ENCODE results near the gene PODXL2.

Gene PODXL2

DNA sequence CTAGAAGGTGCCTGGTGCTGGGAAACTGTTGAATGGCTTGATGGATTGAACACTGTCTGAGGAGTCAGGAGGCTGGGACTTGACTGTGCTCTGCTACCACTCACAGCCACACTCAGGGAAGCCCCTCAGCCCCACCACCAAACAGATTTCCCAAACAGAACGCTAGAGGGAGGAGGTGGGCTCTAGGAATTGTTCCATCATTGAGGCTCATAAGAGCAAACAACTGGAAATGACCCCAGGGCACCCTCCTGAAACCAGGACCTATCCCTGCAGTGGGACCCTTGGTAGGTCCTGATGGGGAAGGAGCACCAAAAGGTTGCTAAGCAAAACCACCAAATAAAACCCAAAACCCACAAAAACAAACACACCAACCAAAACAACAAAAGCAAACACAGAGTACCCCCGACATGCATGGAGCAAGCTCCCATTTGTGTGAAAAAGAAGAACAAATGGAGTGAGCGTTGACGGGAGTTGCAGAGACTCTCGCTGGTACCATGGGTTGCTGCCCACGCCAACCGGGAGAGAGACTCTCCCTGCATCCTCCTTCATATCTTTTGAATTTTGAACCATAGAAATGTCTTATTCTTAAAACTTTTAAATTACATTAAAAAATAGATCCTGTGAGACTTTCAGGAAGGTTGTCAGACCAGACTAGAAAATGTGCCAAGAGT is 89.4 kb downstream of the PODXL2 start:
- FAIRE-seq: no peak
- DNase-seq (ENCODE audit: insufficient read length): no peak
- TF ChIP-seq TAF1 (IDR thresholded peaks at IDR 0.05; ENCODE audit: borderline replicate concordance, low read depth, low read length): no peak
- no peak for TF ChIP-seq POLR2A (IDR thresholded peaks at IDR 0.05; ENCODE audit: low read depth, low read length)
- no peak for TF ChIP-seq POLR2AphosphoS5 (IDR thresholded peaks at IDR 0.05; ENCODE audit: low read depth, low read length)

DNA sequence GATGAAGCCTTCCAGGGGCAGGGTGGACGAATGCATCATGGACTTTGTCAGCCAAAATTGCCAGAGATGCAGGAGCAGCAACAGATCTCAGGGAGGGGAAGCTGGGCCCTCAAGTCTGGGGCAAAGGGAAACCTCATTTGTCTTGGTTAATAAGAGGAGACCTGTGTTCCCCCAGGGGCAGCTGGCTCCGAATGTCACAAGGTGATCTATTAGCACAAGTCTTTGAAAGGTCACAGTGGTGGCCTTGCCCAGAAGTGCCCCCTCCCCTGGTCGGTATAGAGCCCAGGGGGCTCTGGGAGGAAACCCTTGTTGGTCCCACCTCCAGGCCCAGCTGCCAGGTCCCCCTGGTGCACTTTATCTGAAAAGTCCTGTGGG is 89.9 kb downstream of the PODXL2 start:
- FAIRE-seq: no peak
- TF ChIP-seq POLR2A (IDR thresholded peaks at IDR 0.05; ENCODE audit: low read depth, low read length): no peak
- TF ChIP-seq TAF1 (IDR thresholded peaks at IDR 0.05; ENCODE audit: borderline replicate concordance, low read depth, low read length): no peak
- no peak for TF ChIP-seq POLR2AphosphoS5 (IDR thresholded peaks at IDR 0.05; ENCODE audit: low read depth, low read length)
- no peak for DNase-seq (ENCODE audit: insufficient read length)

DNA sequence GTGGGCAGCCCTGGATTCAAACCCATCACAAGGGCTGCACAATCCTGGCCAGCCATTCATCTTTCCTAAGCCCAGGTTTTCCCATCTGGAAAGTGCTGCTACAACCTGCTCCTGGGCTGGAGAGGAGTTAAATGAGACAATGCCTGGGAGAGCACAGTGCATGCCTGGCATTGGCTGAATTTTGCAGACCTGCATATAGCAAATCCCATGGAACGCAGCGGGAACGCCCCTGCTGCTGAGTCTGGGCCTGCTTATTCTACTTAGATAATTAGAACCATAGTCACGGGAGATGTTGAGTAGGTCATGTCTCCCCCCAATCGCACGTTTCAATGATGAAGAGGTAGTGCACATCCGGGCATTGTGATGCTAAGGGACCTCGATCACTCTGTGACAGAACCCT is 90.4 kb downstream of the PODXL2 start:
- DNase-seq (ENCODE audit: insufficient read length): no peak
- TF ChIP-seq POLR2AphosphoS5 (IDR thresholded peaks at IDR 0.05; ENCODE audit: low read depth, low read length) (no peak), TAF1 (IDR thresholded peaks at IDR 0.05; ENCODE audit: borderline replicate concordance, low read depth, low read length) (no peak), POLR2A (IDR thresholded peaks at IDR 0.05; ENCODE audit: low read depth, low read length) (no peak)
- no peak for FAIRE-seq

DNA sequence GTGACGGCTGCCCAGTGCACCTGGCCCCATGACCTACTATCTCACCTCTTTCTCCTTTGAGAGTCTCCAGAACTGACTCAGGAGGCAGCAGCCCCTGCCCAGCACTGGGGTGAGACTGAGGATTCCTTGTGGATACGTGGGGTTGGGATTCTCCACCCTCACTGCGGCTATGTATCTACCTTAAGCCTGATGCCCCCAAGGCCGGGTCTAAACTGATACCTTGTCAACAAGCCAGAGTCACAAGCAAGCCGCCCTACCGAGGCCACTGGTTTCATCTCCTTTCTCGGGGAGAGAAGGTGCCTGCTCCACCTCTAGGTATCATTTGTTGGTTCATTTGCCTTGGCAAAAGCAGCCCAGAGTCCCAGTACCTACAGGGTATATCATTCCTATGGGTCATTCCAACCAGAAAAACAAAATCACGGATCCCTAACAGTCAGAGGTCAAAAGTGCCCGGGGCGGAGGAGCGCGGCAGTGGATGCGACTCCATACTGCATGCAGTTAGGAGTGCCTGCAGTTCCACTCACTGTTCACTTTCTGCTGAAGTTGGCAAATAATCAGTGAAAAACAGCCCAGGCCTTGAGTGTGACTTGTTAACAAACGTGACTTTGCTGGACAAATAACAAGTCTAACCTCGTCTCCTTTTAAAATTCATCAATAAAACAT is 91.3 kb downstream of the PODXL2 start:
- TF ChIP-seq POLR2A (IDR thresholded peaks at IDR 0.05; ENCODE audit: low read depth, low read length): no peak
- no peak for TF ChIP-seq POLR2AphosphoS5 (IDR thresholded peaks at IDR 0.05; ENCODE audit: low read depth, low read length)
- no peak for TF ChIP-seq TAF1 (IDR thresholded peaks at IDR 0.05; ENCODE audit: borderline replicate concordance, low read depth, low read length)
- DNase-seq (ENCODE audit: insufficient read length): no peak
- FAIRE-seq: no peak

DNA sequence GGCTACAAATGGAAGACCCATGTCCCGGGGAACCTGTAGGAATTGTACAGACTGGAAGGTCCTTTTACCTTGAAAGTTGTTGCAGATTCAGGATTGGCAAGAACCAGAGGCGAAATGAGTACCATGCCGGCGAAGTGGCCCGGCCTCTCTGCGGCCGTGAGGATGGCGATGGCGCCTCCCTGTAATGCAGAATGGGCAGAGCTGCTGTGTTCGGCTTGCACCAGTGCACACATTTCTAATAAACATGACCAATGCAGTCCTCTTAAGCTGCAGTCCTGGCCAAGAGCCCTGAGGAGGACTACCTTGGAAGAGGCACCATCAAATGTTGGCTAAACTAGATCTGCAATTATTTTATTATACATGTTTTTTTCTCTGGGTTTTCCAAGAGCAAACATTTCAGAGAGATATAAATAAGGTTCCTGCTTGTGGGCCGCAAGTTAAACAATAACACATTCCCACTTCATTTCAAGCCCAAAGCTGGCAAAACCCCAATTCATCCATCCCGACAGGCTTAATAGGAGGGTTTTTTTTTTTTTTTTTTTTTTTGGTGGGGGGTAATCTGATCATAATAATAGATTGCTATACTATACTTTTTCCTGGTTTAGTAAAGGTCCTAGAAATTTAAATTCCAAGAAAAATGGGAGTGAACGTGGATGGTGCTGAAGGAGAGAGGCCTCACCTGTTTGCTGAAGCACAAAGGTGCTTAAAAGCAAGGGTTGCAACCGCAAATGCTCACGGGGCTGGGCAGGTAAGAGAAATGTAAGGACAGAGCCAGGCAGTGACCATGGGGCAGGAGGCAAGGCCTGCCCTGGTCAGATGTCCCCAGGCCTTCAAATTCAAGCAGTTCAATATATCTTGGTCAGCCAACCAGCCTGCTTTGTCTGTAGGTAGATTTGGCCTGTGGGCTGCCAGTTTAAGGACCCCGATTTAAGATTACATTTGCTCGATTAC is 92.3 kb downstream of the PODXL2 start:
- no peak for TF ChIP-seq POLR2AphosphoS5 (IDR thresholded peaks at IDR 0.05; ENCODE audit: low read depth, low read length)
- TF ChIP-seq TAF1 (IDR thresholded peaks at IDR 0.05; ENCODE audit: borderline replicate concordance, low read depth, low read length): no peak
- TF ChIP-seq POLR2A (IDR thresholded peaks at IDR 0.05; ENCODE audit: low read depth, low read length): no peak
- FAIRE-seq (no peak), DNase-seq (ENCODE audit: insufficient read length) (no peak)

DNA sequence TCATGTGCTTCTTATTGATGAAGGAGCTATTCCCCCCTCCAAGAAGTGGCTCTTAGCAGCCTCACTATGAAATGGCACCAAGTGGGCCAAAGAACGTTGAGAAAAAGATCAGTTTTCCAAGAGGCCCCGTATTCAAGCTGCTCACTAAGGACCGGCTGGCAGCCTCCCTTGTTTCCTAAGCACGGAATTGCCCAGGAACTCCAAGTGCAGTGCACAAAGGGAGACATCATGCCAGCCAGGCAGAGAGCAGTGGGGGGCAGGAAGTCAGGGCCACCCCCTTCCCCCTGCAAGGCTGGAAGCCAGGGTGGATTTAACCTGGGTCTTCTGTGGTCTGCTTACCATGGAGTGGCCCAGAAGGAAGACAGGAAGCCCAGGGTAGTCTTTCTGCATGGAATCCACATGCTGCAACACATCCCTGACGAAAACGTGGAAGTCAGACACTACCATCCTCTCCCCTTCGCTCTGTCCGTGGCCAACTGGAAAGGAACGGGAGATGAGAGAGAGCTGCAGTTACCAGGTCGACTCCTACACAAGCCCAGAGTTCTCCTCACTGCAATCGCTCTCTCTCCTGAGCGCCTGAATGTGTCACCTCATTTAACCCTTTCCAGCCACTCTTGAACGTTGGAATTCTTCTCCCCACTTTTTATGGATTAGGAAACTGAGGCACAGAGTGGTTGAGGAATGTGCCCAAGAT is 93.3 kb downstream of the PODXL2 start:
- TF ChIP-seq TAF1 (IDR thresholded peaks at IDR 0.05; ENCODE audit: borderline replicate concordance, low read depth, low read length) (no peak), POLR2A (IDR thresholded peaks at IDR 0.05; ENCODE audit: low read depth, low read length) (no peak)
- DNase-seq (ENCODE audit: insufficient read length) (no peak), FAIRE-seq (no peak)
